Common myeloid progenitor, CD34-positive (primary cell): ENCODE results near the gene TBX10.
A peak's percentile ranks its signal among the peaks of the same experiment; 100 is the strongest.
"Not testable (repeated sequence)": the region's sequence is repeated elsewhere in the genome, so short reads cannot be mapped to it uniquely, and the experiment has no call there.

Source experiments
- CTCF ChIA-PET: fragments of 350-600 bp; sonication (Branson Sonifier 250); formaldehyde crosslinking; loops from one replicate; lab custom pipeline; 2021; ENCODE audit warnings: antibody characterized with exemption; lab: Charles Lee
- POLR2A ChIA-PET: fragments of 350-600 bp; sonication (Branson Sonifier 250); formaldehyde crosslinking; loops from one replicate; lab custom pipeline; 2021; ENCODE audit warnings: antibody characterized with exemption; lab: Charles Lee
- DNase-seq, 3 donors: peaks; one replicate each; pipeline versions ENCODE4 v3.0.0 to v3.0.0-alpha.2; 2013
- H3K27ac ChIP-seq, 2 experiments: 1 replicate in 1 of 2; 2 replicates in 1 of 2; pipeline ENCODE4 v1.7.0; 2013; ENCODE audit warnings: inconsistent platforms in 2 of 2, low read length in 2 of 2, mild to moderate bottlenecking in 2 of 2, low read depth in 1 of 2, moderate library complexity in 1 of 2; ENCODE audit not compliant: severe bottlenecking in 2 of 2, insufficient read depth in 1 of 2, poor library complexity in 1 of 2
- H3K27me3 ChIP-seq, 5 experiments: replicated peaks in 2 of 5; 1 replicate in 3 of 5; 2 replicates in 2 of 5; pipeline versions ENCODE4 v1.6.1 to v1.7.0; 2013; ENCODE audit warnings: low read length in 4 of 5, mild to moderate bottlenecking in 2 of 5, moderate library complexity in 2 of 5, inconsistent platforms in 1 of 5; ENCODE audit not compliant: insufficient read depth in 5 of 5, control insufficient read depth in 4 of 5
- H3K36me3 ChIP-seq, 4 experiments: 1 replicate in 2 of 4; 2 replicates in 2 of 4; pipeline versions ENCODE4 v1.6.1 to v1.7.0; 2013; ENCODE audit warnings: low read length in 3 of 4, control low read depth in 1 of 4, mild to moderate bottlenecking in 1 of 4; ENCODE audit not compliant: control insufficient read depth in 4 of 4, insufficient read depth in 4 of 4
- H3K4me1 ChIP-seq, 4 experiments: 1 replicate in 3 of 4; 2 replicates in 1 of 4; pipeline versions ENCODE4 v1.6.1 to v1.7.1; 2013; ENCODE audit warnings: low read length in 3 of 4, mild to moderate bottlenecking in 3 of 4, control low read depth in 1 of 4, inconsistent platforms in 1 of 4, moderate library complexity in 1 of 4; ENCODE audit not compliant: control insufficient read depth in 4 of 4, insufficient read depth in 4 of 4; ENCODE audit errors: control extremely low read depth in 1 of 4
- H3K4me3 ChIP-seq, 7 experiments: 1 replicate in 4 of 7; 2 replicates in 3 of 7; pipeline versions ENCODE4 v1.5.1 to v1.7.0; 2013; ENCODE audit warnings: mild to moderate bottlenecking in 7 of 7, low read length in 6 of 7, moderate library complexity in 6 of 7, inconsistent platforms in 2 of 7, low read depth in 2 of 7, control low read depth in 1 of 7; ENCODE audit not compliant: insufficient read depth in 4 of 7, control insufficient read depth in 1 of 7; ENCODE audit errors: extremely low read depth in 1 of 7
- H3K9me3 ChIP-seq, 5 experiments: 1 replicate in 4 of 5; 2 replicates in 1 of 5; pipeline versions ENCODE4 v1.6.1 to v1.7.1; 2013; ENCODE audit warnings: low read length in 4 of 5, mild to moderate bottlenecking in 2 of 5, inconsistent platforms in 1 of 5, low read depth in 1 of 5, moderate library complexity in 1 of 5; ENCODE audit not compliant: control insufficient read depth in 4 of 5, insufficient read depth in 2 of 5; ENCODE audit errors: control extremely low read depth in 1 of 5
- WGBS: methylation state at CpG from one replicate; pipeline ENCODE4 v1.1.5; 2013; ENCODE audit not compliant: insufficient coverage; 5-methylcytosine and 5-hydroxymethylcytosine counted together

The TBX10 gene

GRCh38 chr11:67640758-67641337 lies 1.3 kb upstream of the TBX10 start:
- ChIA-PET POLR2A (no interaction called here), CTCF (interaction anchor here (1.2 to 16.8 kb wide), 3 partner anchors 7 to 18 kb away, joined by 4 to 169 read pairs (median 7); partner anchors contain the start of gene ACY3)
- 100% methylated on average over 7 of the region's 12 CpGs for WGBS

GRCh38 chr11:67640021-67640757 lies 626 bp upstream of the TBX10 start:
- H3K36me3 ChIP-seq, result no peaks in the 10 kb centered on the region
- peaks cover 0 to 4% (median 0%) of the 10 kb centered on the region in 5 experiments for H3K9me3 ChIP-seq
- CTCF ChIA-PET, result interaction anchor here (1.2 to 16.8 kb wide), 6 partner anchors 8 to 25 kb away, joined by 3 to 169 read pairs (median 6); partner anchors contain the start of gene ACY3
- 61% methylated on average over 22 of the region's 23 CpGs for WGBS
- H3K27ac ChIP-seq, result no peak overlapping the region
- H3K4me1 ChIP-seq, result peaks cover 0 to 11% (median 4%) of the 10 kb centered on the region in 4 experiments
- no peak overlapping the region for H3K4me3 ChIP-seq
- no peaks in the 10 kb centered on the region for H3K27me3 ChIP-seq
- POLR2A ChIA-PET, result no interaction called here
- DNase-seq, result peak; percentile 63 to 74 (median 73)

More at GRCh38 chr11:67640758-67641337, 1.3 kb upstream of the TBX10 start:
- H3K4me1 ChIP-seq, result peaks cover 0 to 18% (median 9%) of the 10 kb centered on the region in 4 experiments
- no peaks in the 10 kb centered on the region for H3K27me3 ChIP-seq
- H3K36me3 ChIP-seq, result no peaks in the 10 kb centered on the region
- H3K9me3 ChIP-seq, result peaks cover 0 to 4% (median 0%) of the 10 kb centered on the region in 5 experiments
- DNase-seq, result no peak
- no peak overlapping the region for H3K27ac ChIP-seq
- H3K4me3 ChIP-seq, result no peak overlapping the region

DNA sequence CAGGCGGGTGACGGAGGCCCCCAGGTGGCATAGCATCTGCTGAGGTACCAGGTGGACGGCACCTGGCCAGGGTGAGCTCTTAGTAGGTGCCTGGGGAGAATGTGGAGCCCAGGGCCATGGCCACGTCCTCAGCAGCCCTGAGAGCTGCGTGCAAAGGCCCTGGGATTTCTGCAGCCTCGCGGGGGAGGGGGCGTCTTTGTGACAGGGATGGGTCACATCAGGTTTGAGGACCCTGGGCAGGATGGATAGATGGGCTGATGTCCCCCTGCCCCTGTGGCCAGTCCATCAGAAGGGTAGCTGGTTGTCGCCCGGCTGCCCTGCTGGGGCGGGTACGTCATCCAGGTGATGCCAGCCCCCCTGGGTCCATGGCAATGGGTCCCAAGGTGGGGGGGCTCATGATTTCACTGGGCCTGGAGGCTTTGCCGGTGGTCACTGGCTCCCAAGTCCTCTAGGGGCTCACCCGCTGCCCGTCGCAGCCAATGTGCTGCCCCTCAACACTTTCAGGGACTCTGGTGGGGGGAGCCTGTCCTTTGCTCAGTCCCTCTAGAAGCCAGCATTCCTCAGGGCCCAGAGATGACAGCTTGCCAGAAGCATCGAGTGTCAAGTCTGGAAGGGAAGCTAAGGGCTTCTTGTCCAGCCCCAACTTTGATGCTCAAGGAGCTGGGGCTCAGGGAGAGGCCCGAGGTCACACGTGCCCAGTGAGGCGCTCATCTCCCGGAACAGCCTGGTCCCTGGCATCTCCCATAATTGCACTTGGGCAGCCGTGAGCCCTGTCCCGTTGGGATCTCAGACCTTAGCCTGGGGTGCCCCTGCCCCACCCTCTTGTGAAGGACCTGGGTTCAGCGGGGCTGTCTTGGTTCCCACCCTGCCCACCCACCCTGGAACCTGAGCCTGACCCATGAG lies 777 bp downstream of the TBX10 start:
- POLR2A ChIA-PET, result no interaction called here
- no peaks in the 10 kb centered on the region for H3K9me3 ChIP-seq
- DNase-seq, result no peak
- peaks cover 0 to 4% (median 2%) of the 10 kb centered on the region in 4 experiments for H3K4me1 ChIP-seq
- no peaks in the 10 kb centered on the region for H3K27me3 ChIP-seq
- H3K4me3 ChIP-seq, result no peak overlapping the region
- CTCF ChIA-PET, result interaction anchor here (0.7 to 16.8 kb wide), 8 partner anchors 9 to 63 kb away, joined by 3 to 169 read pairs (median 4); partner anchors contain the start of gene ACY3
- WGBS, result 95% methylated on average over 23 of the region's 24 CpGs
- no peaks in the 10 kb centered on the region for H3K36me3 ChIP-seq
- no peak overlapping the region for H3K27ac ChIP-seq

- H3K4me3 ChIP-seq, H3K27me3 ChIP-seq, H3K27ac ChIP-seq, DNase-seq, POLR2A ChIA-PET, H3K36me3 ChIP-seq, H3K9me3 ChIP-seq: not testable (repeated sequence)
- no CpG with 5 or more reads among the region's 3 CpGs for WGBS
- CTCF ChIA-PET, result interaction anchor here (1.0 to 16.8 kb wide), 3 partner anchors 11 to 61 kb away, joined by 3 to 169 read pairs (median 27); partner anchors contain the start of gene ACY3
- peaks cover 0 to 12% (median 9%) of the 10 kb centered on the region in 4 experiments for H3K4me1 ChIP-seq
Observed at GRCh38 chr11:67637441-67637840, 2.1 kb downstream of the TBX10 start.

GRCh38 chr11:67636962-67637361 lies 2.6 kb downstream of the TBX10 start:
- H3K9me3 ChIP-seq, result no peaks in the 10 kb centered on the region
- POLR2A ChIA-PET, result no interaction called here
- 99% methylated on average over 6 of the region's 6 CpGs for WGBS
- DNase-seq, result no peak
- H3K36me3 ChIP-seq, result no peaks in the 10 kb centered on the region
- no peak overlapping the region for H3K4me3 ChIP-seq
- H3K27ac ChIP-seq, result no peak overlapping the region
- H3K4me1 ChIP-seq, result peaks cover 0 to 17% (median 13%) of the 10 kb centered on the region in 4 experiments
- no peaks in the 10 kb centered on the region for H3K27me3 ChIP-seq
- CTCF ChIA-PET, result interaction anchor here (5.2 to 16.8 kb wide), 2 partner anchors 11 to 23 kb away, joined by 27 to 169 read pairs; partner anchors contain the start of gene ACY3

DNA sequence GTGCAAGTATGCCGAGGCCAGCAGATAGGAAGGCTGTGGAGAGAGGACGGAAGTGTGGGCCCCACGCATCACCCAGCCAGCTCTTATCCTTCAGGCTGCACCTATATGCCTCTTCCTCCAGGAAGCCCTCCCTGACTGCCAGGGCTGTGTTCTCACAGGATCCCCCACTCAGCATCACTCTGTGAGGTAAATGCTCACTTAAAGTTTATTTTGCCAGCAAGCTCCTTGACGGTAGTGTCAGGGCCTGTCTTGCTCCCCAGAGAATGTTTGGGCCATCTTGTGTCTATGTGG lies 4.4 kb downstream of the TBX10 start:
- Histone ChIP-seq H3K27ac (no peak overlapping the region), H3K4me1 (peaks cover 0 to 33% (median 29%) of the 10 kb centered on the region in 4 experiments), H3K36me3 (no peaks in the 10 kb centered on the region), H3K4me3 (peak overlapping the region in 1 of 7 experiments; percentile 11), H3K9me3 (no peaks in the 10 kb centered on the region), H3K27me3 (no peaks in the 10 kb centered on the region)
- no peak for DNase-seq
- 85% methylated on average over 2 of the region's 4 CpGs for WGBS
- ChIA-PET POLR2A (no interaction called here), CTCF (interaction anchor here (1.3 to 16.8 kb wide), 3 partner anchors 13 to 24 kb away, joined by 4 to 169 read pairs (median 27); partner anchors contain the start of gene ACY3)
